Measurements from ENCODE around the gene MED13. TPM values are rescaled to one million over a fixed set of nuclear protein-coding genes. Genes with fewer than 3 reads are reported as not detected.
"Not testable (repeated sequence)": the region's sequence is repeated elsewhere in the genome, so short reads cannot be mapped to it uniquely, and the experiment has no call there.

MED13 gene
- total RNA-seq, 4 donors from 2014 or later: 54.2 to 83.6 (median 61.8) TPM

- no peak overlapping the region for H3K4me3 ChIP-seq (ENCODE audit: low read depth, poor library complexity, severe bottlenecking)
- DNase-seq (ENCODE audit: low spot score in 2 of 2): no peak
- TF ChIP-seq POLR2A (IDR thresholded peaks at IDR 0.05) (no peak), CTCF (IDR thresholded peaks at IDR 0.05) (no peak)
These were observed 50.6 kb downstream of the MED13 start for GRCh38 chr17:62014526-62014925.

GRCh38 chr17:62009220-62009619, 55.9 kb downstream of the MED13 start:
- TF ChIP-seq POLR2A (IDR thresholded peaks at IDR 0.05) (no peak), CTCF (IDR thresholded peaks at IDR 0.05) (no peak)
- WGBS, 2 donors: 75 to 81% methylated on average over 1 of the region's 1 CpG
- intact Hi-C loops (cut with DNase I; ENCODE audit: low total_unique reads): no loop called here
- DNase-seq (ENCODE audit: low spot score in 2 of 2): no peak
- no peak overlapping the region for H3K4me3 ChIP-seq (ENCODE audit: low read depth, poor library complexity, severe bottlenecking)

More at GRCh38 chr17:62014526-62014925, 50.6 kb downstream of the MED13 start:
- intact Hi-C loops (cut with DNase I; ENCODE audit: low total_unique reads): no loop called here
- 92 to 100% methylated on average over 1 of the region's 1 CpG for WGBS, 2 donors

- no peak overlapping the region for H3K4me3 ChIP-seq (ENCODE audit: low read depth, poor library complexity, severe bottlenecking)
- intact Hi-C loops (cut with DNase I; ENCODE audit: low total_unique reads): no loop called here
- 90% methylated on average over 5 of the region's 5 CpGs for WGBS, 2 donors
- TF ChIP-seq POLR2A (IDR thresholded peaks at IDR 0.05): no peak
- TF ChIP-seq CTCF (IDR thresholded peaks at IDR 0.05): no peak
- DNase-seq (ENCODE audit: low spot score in 2 of 2): no peak
These were observed 56.8 kb downstream of the MED13 start for GRCh38 chr17:62008294-62008693.

- DNase-seq (ENCODE audit: low spot score in 2 of 2): no peak
- H3K4me3 ChIP-seq (ENCODE audit: low read depth, poor library complexity, severe bottlenecking): no peak overlapping the region
- TF ChIP-seq CTCF (IDR thresholded peaks at IDR 0.05) (no peak), POLR2A (IDR thresholded peaks at IDR 0.05) (no peak)
- intact Hi-C loops (cut with DNase I; ENCODE audit: low total_unique reads): no loop called here
These were observed 60.7 kb downstream of the MED13 start for GRCh38 chr17:62004388-62004787.

GRCh38 chr17:62003141-62003540, 61.9 kb downstream of the MED13 start:
- intact Hi-C loops (cut with DNase I; ENCODE audit: low total_unique reads); DNase-seq (ENCODE audit: low spot score in 2 of 2); H3K4me3 ChIP-seq (ENCODE audit: low read depth, poor library complexity, severe bottlenecking): not testable (repeated sequence)
- 79% methylated on average over 3 of the region's 3 CpGs for WGBS, 2 donors

- no peak for TF ChIP-seq POLR2A (IDR thresholded peaks at IDR 0.05)
- no peak for TF ChIP-seq CTCF (IDR thresholded peaks at IDR 0.05)
- DNase-seq (ENCODE audit: low spot score in 2 of 2): no peak
- intact Hi-C loops (cut with DNase I; ENCODE audit: low total_unique reads): no loop called here
- 95 to 99% methylated on average over 2 of the region's 2 CpGs for WGBS, 2 donors
- H3K4me3 ChIP-seq (ENCODE audit: low read depth, poor library complexity, severe bottlenecking): no peak overlapping the region
These were observed 64.0 kb downstream of the MED13 start for GRCh38 chr17:62001105-62001504.
